Measurements from ENCODE around the gene KRT36.

GRCh38 chr17:41474863-41475262 is 14.8 kb downstream of the KRT36 start:
- TF ChIP-seq CTCF (IDR thresholded peaks at IDR 0.05) (no peak), EZH2 (IDR thresholded peaks at IDR 0.05; ENCODE audit: borderline replicate concordance, insufficient read depth, low read depth, low read length, poor library complexity, severe bottlenecking) (no peak)
